Activated CD8-positive, alpha-beta memory T cell treated with anti-CD3 and anti-CD28 coated beads, Interleukin-2, amount 10 ng/mL, durations not matched to agents 7 days and 5 days (primary cell): ENCODE data around the gene AATF. TPM values are rescaled to one million over a fixed set of nuclear protein-coding genes. Genes with fewer than 3 reads are reported as not detected.

Source experiments
- ATAC-seq: fragments of 150-1000 bp; cut with Tn5 transposase; one replicate; pipeline ENCODE4 v1.10.0; 2021; ENCODE audit warnings: moderate library complexity
- CTCF ChIA-PET: fragments of 350-600 bp; sonication (Branson Sonifier 250); formaldehyde crosslinking; loops from one replicate; lab custom pipeline; 2021; ENCODE audit warnings: antibody characterized with exemption; lab: Charles Lee
- DNase-seq: peaks from one replicate; pipeline ENCODE4 v3.0.0-alpha.2; 2020
- H3K27ac Mint-ChIP-seq: one replicate; pipeline ENCODE4 v1.8.0; 2021; ENCODE audit warnings: mild to moderate bottlenecking, mixed read lengths
- H3K27me3 Mint-ChIP-seq: one replicate; pipeline ENCODE4 v1.8.0; 2021; ENCODE audit warnings: mixed read lengths
- H3K36me3 Mint-ChIP-seq: one replicate; pipeline ENCODE4 v1.8.0; 2021; ENCODE audit warnings: mild to moderate bottlenecking, mixed read lengths
- H3K4me1 Mint-ChIP-seq: one replicate; pipeline ENCODE4 v1.8.0; 2021; ENCODE audit warnings: mixed read lengths
- H3K4me3 Mint-ChIP-seq: one replicate; pipeline ENCODE4 v1.8.0; 2021; ENCODE audit warnings: mild to moderate bottlenecking, moderate library complexity, mixed read lengths
- H3K9me3 Mint-ChIP-seq: one replicate; pipeline ENCODE4 v1.8.0; 2022; ENCODE audit warnings: low read depth, mixed read lengths
- total RNA-seq, 2 experiments: library from RNA; stranded (reverse); gene quantifications; one replicate each; pipeline ENCODE4 v1.2.3, GENCODE V29; 2021

Gene AATF
- total RNA-seq, 2 experiments from 2014 or later: 78.7 to 84.5 TPM

GRCh38 chr17:37079065-37079708, 130.4 kb downstream of the AATF start:
- ATAC-seq: no peak
- Mint-ChIP-seq H3K36me3 (no peaks in the 10 kb centered on the region), H3K9me3 (no peaks in the 10 kb centered on the region), H3K4me1 (no peaks in the 10 kb centered on the region), H3K27me3 (no peaks in the 10 kb centered on the region), H3K4me3 (no peak overlapping the region), H3K27ac (no peak overlapping the region)
- CTCF ChIA-PET: interaction anchor here (1.0 kb wide), 1 partner anchor 32 kb away, joined by 4 read pairs; no protein-coding TSS in a partner anchor
- no peak for DNase-seq

- no peaks in the 10 kb centered on the region for H3K27me3 Mint-ChIP-seq
- DNase-seq: no peak
- no peaks in the 10 kb centered on the region for H3K9me3 Mint-ChIP-seq
- H3K36me3 Mint-ChIP-seq: no peaks in the 10 kb centered on the region
- ATAC-seq: no peak
- no peak overlapping the region for H3K27ac Mint-ChIP-seq
- CTCF ChIA-PET: no interaction called here
- no peaks in the 10 kb centered on the region for H3K4me1 Mint-ChIP-seq
- H3K4me3 Mint-ChIP-seq: no peak overlapping the region
Observed at GRCh38 chr17:37079735-37080134, 131.0 kb downstream of the AATF start.

DNA sequence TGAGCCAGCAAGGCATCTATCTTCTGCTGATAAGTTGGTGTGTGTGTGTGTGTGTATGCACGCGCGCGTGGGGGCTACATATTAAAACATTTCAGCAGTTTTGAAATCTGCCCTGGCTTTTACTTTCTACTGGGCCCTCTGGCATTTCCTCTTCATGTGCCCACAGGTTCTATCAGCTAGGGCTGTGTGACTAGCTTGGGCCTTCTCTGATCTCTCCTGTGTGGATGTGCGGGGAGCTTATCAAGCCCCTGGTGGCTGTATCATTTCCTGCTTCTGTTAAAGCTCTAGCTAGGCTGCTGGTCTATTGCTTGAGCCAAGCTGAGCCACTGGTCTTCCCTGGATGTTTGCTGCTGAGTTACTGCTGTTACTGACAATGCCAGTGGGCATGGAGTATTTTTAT, 132.5 kb downstream of the AATF start:
- no peak overlapping the region for H3K4me3 Mint-ChIP-seq
- CTCF ChIA-PET: interaction anchor here (0.6 to 0.8 kb wide), 2 partner anchors 10 to 478 kb away, joined by 3 read pairs; no protein-coding TSS in a partner anchor

DNA sequence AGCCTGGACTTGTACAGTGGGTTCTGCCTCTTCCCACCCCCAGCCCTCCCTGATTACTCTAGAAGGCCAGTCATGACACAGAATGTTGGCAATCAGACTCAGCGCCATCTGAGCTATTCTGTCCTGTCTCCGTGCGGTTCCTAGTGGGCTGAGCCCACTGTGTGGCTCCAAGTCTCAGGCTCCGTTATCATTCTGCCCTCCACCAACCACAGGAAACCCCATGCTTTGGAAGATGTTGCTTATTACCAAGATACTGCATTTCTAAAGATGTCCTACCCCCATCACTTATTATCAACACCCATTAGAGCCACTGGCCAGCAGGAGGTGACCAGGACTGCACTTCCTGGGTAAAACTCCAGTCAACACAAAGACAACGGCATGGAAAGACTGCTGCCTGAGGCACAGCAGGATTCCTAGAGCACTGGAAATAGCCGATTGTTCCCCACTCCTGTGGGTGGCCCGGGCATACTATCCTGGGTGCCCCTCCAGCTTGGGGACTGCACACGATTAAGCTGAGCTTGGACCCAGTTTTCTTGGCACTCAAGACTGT, 133.6 kb downstream of the AATF start:
- ATAC-seq (no peak), DNase-seq (no peak)
- peaks cover 11% of the 10 kb centered on the region for H3K4me1 Mint-ChIP-seq
- no peak overlapping the region for H3K27ac Mint-ChIP-seq
- CTCF ChIA-PET: interaction anchor here (0.5 to 0.8 kb wide), 2 partner anchors 243 to 479 kb away, joined by 3 read pairs; no protein-coding TSS in a partner anchor
- H3K9me3 Mint-ChIP-seq: no peaks in the 10 kb centered on the region
- no peaks in the 10 kb centered on the region for H3K27me3 Mint-ChIP-seq
- peaks cover 17% of the 10 kb centered on the region for H3K36me3 Mint-ChIP-seq
- H3K4me3 Mint-ChIP-seq: no peak overlapping the region

More for the DNA sequence above, 132.5 kb downstream of the AATF start:
- Mint-ChIP-seq H3K36me3 (peaks cover 8% of the 10 kb centered on the region), H3K9me3 (no peaks in the 10 kb centered on the region), H3K27ac (no peak overlapping the region), H3K4me1 (peaks cover 8% of the 10 kb centered on the region), H3K27me3 (no peaks in the 10 kb centered on the region)
- ATAC-seq (no peak), DNase-seq (no peak)

DNA sequence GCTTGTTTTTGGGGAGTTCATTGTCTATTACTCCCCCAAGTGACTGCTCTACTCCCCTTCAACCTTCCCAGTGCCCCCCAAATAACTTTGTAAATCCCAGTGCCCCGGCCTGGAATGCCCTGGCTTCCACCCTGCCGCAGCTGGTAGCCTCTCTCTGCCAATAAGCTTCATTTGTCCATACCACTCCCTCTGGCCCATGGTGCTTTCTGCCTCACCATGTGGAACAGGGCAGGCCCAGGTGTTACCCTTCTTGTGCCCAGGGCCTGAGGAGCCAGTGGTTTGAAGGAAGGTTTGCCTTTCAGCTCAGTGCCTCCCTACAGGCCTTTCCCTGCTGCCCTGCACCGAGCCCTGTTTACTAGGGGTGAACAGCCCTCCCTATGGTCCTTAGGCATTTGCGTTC, 134.2 kb downstream of the AATF start:
- H3K4me1 Mint-ChIP-seq: peaks cover 17% of the 10 kb centered on the region

DNA sequence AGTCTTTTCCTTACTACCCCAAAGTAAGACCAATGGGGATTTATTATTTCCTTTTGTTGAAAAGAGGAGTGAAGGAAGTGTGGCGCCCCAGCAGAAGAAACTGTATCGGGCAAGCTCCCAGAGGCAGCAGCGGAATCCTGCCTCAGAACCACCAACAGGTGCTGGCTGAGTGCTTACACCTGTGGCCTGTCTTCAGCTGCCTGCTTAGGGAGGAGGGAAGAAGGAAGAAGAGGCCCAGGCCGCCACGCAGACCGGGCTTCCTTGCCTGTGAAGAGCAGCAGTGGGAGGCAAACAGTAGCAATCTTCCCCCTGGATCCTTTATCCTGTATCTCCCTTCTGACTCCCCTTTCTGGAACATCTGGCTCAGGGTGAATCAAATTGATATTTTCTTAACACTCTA, 134.7 kb downstream of the AATF start:
- H3K9me3 Mint-ChIP-seq: no peaks in the 10 kb centered on the region
- no peak overlapping the region for H3K4me3 Mint-ChIP-seq
- H3K27ac Mint-ChIP-seq: no peak overlapping the region
- peaks cover 21% of the 10 kb centered on the region for H3K36me3 Mint-ChIP-seq
- H3K4me1 Mint-ChIP-seq: peaks cover 22% of the 10 kb centered on the region
- CTCF ChIA-PET: no interaction called here
- no peak for DNase-seq
- no peak for ATAC-seq
- no peaks in the 10 kb centered on the region for H3K27me3 Mint-ChIP-seq

More for the DNA sequence above, 134.2 kb downstream of the AATF start:
- CTCF ChIA-PET: no interaction called here
- Mint-ChIP-seq H3K36me3 (peaks cover 21% of the 10 kb centered on the region), H3K27me3 (no peaks in the 10 kb centered on the region), H3K27ac (no peak overlapping the region), H3K4me3 (no peak overlapping the region), H3K9me3 (no peaks in the 10 kb centered on the region)
- ATAC-seq (no peak), DNase-seq (no peak)

DNA sequence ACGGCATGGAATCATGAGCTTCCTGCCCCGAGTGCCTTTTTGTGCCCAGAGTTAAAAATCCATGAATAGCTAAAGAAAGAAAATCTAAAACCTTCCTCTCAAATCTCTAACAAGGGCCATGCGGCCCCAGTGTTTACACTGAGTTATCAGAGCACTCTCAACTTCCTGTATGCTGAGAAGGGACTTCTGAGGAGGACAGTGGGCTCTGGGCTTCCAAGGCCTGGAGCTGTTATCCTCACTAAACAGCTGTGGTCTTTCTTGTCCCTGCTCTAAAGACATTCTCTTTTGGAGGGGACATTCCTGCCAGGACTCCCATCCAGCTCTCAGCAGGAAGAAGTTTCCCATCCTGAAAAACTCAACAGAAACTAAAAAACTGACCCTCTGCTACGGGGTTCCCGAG, 135.6 kb downstream of the AATF start:
- H3K36me3 Mint-ChIP-seq: peaks cover 21% of the 10 kb centered on the region
- H3K9me3 Mint-ChIP-seq: no peaks in the 10 kb centered on the region
- peaks cover 31% of the 10 kb centered on the region for H3K4me1 Mint-ChIP-seq
- H3K4me3 Mint-ChIP-seq: no peak overlapping the region
- H3K27ac Mint-ChIP-seq: no peak overlapping the region
- DNase-seq (no peak), ATAC-seq (no peak)
- CTCF ChIA-PET: interaction anchor here (0.9 kb wide), 1 partner anchor 43 kb away, joined by 3 read pairs; no protein-coding TSS in a partner anchor
- H3K27me3 Mint-ChIP-seq: no peaks in the 10 kb centered on the region

- H3K27ac Mint-ChIP-seq: no peak overlapping the region
- no peaks in the 10 kb centered on the region for H3K9me3 Mint-ChIP-seq
- CTCF ChIA-PET: interaction anchor here (1.5 kb wide), 1 partner anchor 24 kb away, joined by 4 read pairs; no protein-coding TSS in a partner anchor
- peaks cover 50% of the 10 kb centered on the region for H3K4me1 Mint-ChIP-seq
- H3K36me3 Mint-ChIP-seq: peaks cover 23% of the 10 kb centered on the region
- no peak overlapping the region for H3K4me3 Mint-ChIP-seq
- DNase-seq: no peak
- no peaks in the 10 kb centered on the region for H3K27me3 Mint-ChIP-seq
- no peak for ATAC-seq
Observed at GRCh38 chr17:37086334-37086733, 137.6 kb downstream of the AATF start.

DNA sequence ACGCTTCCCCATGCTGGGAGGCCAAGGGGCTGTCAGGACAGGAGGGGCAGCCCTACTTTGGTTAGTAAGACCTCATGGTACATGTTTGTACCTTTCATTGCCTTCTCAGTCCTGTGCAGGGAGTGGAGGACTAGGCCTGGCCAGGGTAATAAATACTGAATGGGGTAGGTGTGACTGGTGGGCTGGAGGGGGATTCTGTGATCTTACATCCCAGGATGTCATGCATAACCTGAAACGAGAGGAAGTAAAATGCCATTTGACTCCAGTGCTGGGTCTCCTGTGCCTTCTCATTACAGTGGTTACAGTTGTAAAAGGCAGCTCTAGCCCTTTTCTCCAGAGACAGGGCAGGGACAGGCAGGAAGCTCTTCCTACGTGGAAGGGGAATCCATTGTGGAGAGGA, 138.2 kb downstream of the AATF start:
- Mint-ChIP-seq H3K4me3 (no peak overlapping the region), H3K27ac (peak overlapping the region; percentile 18), H3K4me1 (peaks cover 56% of the 10 kb centered on the region), H3K9me3 (no peaks in the 10 kb centered on the region), H3K27me3 (no peaks in the 10 kb centered on the region), H3K36me3 (peaks cover 23% of the 10 kb centered on the region)
- CTCF ChIA-PET: interaction anchor here (1.0 kb wide), 1 partner anchor 39 kb away, joined by 4 read pairs; no protein-coding TSS in a partner anchor
- DNase-seq (no peak), ATAC-seq (no peak)

GRCh38 chr17:37087683-37088082, 138.9 kb downstream of the AATF start:
- Mint-ChIP-seq H3K27me3 (no peaks in the 10 kb centered on the region), H3K4me3 (no peak overlapping the region), H3K4me1 (peaks cover 64% of the 10 kb centered on the region), H3K27ac (no peak overlapping the region), H3K36me3 (peaks cover 23% of the 10 kb centered on the region), H3K9me3 (no peaks in the 10 kb centered on the region)
- ATAC-seq (no peak), DNase-seq (no peak)
- CTCF ChIA-PET: interaction anchor here (1.0 kb wide), 1 partner anchor 40 kb away, joined by 4 read pairs; no protein-coding TSS in a partner anchor

- peaks cover 64% of the 10 kb centered on the region for H3K4me1 Mint-ChIP-seq
- H3K27me3 Mint-ChIP-seq: no peaks in the 10 kb centered on the region
- peaks cover 23% of the 10 kb centered on the region for H3K36me3 Mint-ChIP-seq
- CTCF ChIA-PET: interaction anchor here (2.1 kb wide), 1 partner anchor 42 kb away, joined by 10 read pairs; no protein-coding TSS in a partner anchor
- no peaks in the 10 kb centered on the region for H3K9me3 Mint-ChIP-seq
- ATAC-seq (peak; percentile 40), DNase-seq (peak; percentile 59)
- H3K27ac Mint-ChIP-seq: peak overlapping the region; percentile 61
- H3K4me3 Mint-ChIP-seq: no peak overlapping the region
Observed at GRCh38 chr17:37088459-37088858, 139.7 kb downstream of the AATF start.

DNA sequence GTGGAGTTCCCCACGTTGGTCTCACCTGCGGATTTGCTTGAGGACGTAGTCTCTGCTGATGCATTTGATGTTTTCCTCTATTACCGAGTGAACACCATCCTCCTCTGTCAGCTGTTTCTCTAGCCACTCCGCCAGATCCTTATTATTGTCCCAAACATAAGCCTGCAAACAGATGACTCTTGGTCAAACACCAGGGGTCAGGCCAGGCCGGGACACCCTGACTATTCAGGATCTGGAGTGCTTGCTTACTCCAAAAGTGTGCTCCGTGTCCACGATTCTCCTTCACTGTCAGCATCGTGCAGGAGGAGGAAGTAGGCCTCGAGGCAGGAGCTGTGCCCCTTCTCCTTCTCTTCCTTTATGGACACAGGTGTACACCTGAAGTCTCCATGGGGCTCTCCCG, 140.2 kb downstream of the AATF start:
- Mint-ChIP-seq H3K36me3 (peaks cover 24% of the 10 kb centered on the region), H3K4me3 (no peak overlapping the region), H3K27me3 (no peaks in the 10 kb centered on the region), H3K4me1 (peaks cover 64% of the 10 kb centered on the region), H3K9me3 (no peaks in the 10 kb centered on the region), H3K27ac (peak overlapping the region; percentile 91)
- CTCF ChIA-PET: interaction anchor here (2.1 kb wide), 1 partner anchor 42 kb away, joined by 10 read pairs; no protein-coding TSS in a partner anchor
- no peak for DNase-seq
- no peak for ATAC-seq

- H3K27ac Mint-ChIP-seq: peak overlapping the region; percentile 91
- CTCF ChIA-PET: interaction anchor here (0.9 to 2.1 kb wide), 3 partner anchors 9 to 150 kb away, joined by 3 to 10 read pairs (median 4); no protein-coding TSS in a partner anchor
- no peaks in the 10 kb centered on the region for H3K27me3 Mint-ChIP-seq
- DNase-seq (peak; percentile 91), ATAC-seq (peak; percentile 95)
- peaks cover 24% of the 10 kb centered on the region for H3K36me3 Mint-ChIP-seq
- H3K4me3 Mint-ChIP-seq: peak overlapping the region; percentile 29
- H3K9me3 Mint-ChIP-seq: no peaks in the 10 kb centered on the region
- peaks cover 69% of the 10 kb centered on the region for H3K4me1 Mint-ChIP-seq
Observed at GRCh38 chr17:37089956-37090355, 141.2 kb downstream of the AATF start.
